GM12892 (cell line): ENCODE data around the gene FGF5.

ENCODE experiments used
- POLR2A ChIP-seq: IDR thresholded peaks from 2 replicates; pipeline ENCODE4 v1.6.1; 2011; ENCODE audit warnings: low read depth, low read length, control low read depth
- POLR2AphosphoS5 ChIP-seq: IDR thresholded peaks from 2 replicates; pipeline ENCODE4 v1.6.1; 2011; ENCODE audit warnings: low read depth, low read length, control low read depth
- TAF1 ChIP-seq: IDR thresholded peaks from 2 replicates; pipeline ENCODE4 v1.6.1; 2011; ENCODE audit warnings: low read depth, mild to moderate bottlenecking, control low read depth, low read length, borderline replicate concordance

- TF ChIP-seq POLR2A, result no peak
- TF ChIP-seq POLR2AphosphoS5, result no peak
- no peak for TF ChIP-seq TAF1
These were observed 26.8 kb upstream of the FGF5 start for GRCh38 chr4:80239480-80240150.
